GM19452 (cell line): ENCODE measurements around the gene AGR2.

Experiments
- ATAC-seq: cut with Tn5 transposase; IDR thresholded peaks from one replicate; pipeline ENCODE4 v1.9.1; 2021; ENCODE audit not compliant: unreplicated experiment

Gene AGR2

GRCh38 chr7:16813232-16813616, 8.4 kb upstream of the AGR2 start:
- ATAC-seq: no peak

DNA sequence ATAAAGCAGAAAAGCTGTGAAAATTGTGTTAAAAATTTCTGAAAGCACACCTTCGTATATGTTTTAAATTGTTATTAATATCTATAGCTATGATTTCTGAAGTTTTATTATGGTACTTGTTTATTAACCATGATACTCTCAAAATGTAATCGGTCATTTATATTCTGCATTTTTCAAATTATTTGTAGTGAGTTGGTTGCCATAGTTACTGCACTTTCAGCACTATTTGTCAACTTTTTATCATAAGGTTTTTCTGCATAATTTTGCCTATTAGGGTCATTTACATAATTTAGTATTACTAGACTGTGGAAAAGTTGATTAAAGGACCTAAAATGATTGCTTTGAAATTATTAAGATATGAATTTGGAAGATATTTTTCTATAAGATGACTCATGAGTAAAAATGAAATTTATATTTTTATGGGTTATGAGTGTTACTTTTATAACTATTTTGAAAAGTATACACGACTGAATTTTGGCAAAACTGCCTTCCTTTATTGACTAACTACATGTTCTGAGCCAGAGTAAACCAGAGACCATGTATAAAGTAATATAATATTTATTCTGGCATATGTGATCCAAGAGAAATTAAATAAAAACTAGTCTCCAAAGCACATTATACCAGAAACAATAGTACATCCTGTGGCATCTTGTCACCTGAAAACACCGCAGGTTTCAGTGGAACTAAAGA, 7.9 kb upstream of the AGR2 start:
- no peak for ATAC-seq

DNA sequence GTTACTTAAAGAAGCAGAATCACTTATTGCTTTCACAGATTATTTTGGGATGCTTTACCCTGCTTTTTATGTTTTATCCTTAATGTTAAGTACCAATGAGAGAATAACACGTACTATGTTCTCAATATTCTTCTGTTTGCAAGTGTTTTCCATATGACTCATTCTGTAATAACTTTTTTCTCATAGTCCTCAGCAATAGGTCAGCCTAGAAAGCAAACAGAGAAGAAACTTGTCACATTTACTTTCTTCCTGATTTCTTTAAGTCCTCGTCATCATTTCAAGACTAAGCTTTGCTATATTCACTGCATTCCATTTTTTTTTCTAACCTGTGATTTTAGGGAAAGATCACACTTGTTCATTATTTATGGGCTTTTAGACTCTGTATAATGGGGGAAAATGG, 6.8 kb upstream of the AGR2 start:
- no peak for ATAC-seq

DNA sequence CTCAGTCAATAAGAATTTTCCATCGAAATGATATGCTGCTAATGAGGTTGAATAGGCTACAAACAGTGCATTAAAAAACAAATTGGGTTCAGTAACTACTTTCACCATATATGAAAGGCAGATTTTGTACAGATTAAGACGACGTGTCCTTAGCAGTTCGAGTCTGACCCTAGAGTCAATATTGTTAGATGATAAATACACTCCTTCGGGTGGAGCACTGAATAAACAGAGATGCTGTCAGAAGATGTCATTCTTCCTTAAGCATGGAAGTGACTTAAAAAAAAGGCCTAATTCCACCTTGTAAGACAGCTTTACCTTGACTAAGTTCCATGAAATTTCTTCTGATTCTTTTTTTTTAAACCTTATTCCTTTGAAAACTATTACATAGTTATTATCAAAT, 5.8 kb upstream of the AGR2 start:
- ATAC-seq: no peak

GRCh38 chr7:16810112-16810511, 5.3 kb upstream of the AGR2 start:
- no peak for ATAC-seq

DNA sequence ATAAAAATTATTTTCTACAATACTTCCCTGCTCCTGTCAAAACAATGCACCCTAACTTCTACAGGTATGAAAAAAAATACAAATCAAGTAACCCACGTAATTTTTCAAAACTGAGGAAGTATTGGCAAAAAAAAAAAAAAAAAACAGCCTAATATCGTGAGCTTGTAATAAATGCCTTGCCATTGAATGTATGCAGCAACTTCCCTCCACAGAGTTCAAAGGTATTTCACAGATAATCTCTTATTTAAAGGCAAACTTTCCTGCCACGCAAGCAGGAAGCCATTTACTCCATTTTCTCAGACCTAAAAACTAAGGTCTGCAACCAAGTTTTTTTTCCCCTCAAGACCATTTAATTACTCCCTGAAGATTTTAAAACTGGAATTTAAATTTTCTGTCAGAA, 642 bp upstream of the AGR2 start:
- ATAC-seq: no peak

GRCh38 chr7:16803881-16804673, 722 bp downstream of the AGR2 start:
- no peak for ATAC-seq

DNA sequence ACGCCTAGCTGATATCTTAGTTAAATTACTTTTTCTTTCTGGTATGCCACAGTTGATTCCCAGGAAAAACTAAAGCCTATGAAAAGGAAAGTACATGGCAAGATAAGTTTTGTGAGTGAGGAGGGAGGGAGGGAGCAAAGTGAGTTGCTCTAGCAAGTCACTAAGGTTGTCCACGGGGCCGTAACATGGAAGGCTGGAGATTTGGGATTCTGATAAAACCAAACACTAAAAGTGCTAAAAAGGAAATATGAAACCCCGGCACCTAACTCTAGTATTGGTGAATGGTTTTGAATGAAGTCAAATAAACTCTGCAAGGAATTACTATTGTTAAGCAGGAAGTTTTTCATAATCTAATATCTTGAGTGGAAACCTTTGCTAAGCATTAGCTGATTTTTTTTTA, 1.7 kb downstream of the AGR2 start:
- no peak for ATAC-seq

DNA sequence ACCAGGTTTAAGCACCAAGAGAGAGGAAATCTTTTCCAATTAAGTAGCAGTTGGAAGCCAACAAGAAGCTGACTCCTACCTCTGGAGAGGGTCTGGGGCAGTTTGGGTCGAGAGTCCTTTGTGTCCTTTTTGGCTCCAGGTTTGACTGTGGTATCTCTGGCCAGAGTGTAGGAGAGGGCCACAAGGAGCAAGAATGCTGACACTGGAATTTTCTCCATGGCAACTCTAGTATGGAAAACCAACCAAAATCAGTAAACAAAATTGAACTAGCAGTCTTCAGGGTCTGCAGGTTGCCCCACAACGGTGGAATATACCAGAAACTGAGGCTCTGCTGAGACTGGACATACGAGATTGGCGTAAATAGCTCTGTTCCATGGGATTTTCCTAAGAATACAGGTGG, 3.2 kb downstream of the AGR2 start:
- no peak for ATAC-seq

- ATAC-seq: no peak
Observed at GRCh38 chr7:16801111-16801542, 3.7 kb downstream of the AGR2 start.

DNA sequence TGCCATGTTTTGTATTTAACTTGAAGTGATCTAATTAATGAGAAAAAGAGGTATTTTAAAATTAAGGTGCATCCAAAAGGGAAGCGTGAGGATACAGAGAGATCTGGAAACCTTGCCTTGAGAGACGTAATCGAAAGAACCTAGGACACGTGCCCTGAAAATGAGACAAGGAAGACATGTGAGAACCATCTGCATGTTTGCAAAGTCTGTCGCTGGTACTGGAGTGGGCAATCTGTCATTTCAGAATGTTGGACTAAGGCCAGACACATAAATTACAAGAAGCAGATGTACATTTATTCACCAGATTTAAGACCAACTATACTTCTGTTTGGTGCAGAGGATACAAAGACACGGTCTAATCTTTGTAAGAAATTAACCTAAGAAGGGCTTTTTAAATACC, 9.2 kb downstream of the AGR2 start:
- no peak for ATAC-seq

- no peak for ATAC-seq
Observed at GRCh38 chr7:16794986-16795385, 9.8 kb downstream of the AGR2 start.

DNA sequence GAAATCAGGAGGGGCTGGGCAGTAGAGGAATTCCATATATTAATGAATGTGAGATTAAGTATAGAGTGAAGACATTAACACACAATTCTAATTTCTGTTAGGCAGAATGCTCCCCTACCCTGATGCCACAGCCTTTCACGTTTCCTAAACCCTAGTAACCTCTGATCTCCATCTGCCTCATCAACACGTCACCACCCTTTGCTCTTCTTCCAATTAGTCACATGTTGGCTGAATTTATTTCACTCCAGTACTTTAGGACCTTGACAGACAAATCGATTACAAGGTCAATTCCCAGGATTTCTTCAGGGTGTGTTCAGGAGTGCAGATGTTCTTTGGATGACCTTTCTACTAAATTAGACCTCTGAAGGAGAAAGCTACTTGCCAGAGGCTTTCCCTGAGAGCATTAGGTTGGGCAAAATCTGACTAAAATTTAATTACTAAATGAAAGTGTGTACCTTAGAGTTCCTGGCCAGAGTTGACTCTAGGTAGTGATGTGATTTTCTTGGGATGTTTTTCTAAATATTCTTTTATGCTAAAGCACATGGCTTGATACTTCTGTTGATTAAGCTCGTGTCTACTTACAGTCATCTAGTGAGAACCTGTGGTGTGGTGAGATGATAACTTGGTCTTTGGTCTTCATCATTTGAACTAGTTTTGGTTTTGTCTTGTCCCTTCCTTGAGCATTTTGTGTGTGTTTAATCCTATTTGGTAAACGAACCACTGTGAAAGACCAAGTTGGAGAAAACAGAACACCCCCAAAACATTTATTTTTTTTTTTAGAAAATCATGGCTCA, 12.7 kb downstream of the AGR2 start:
- ATAC-seq: no peak

DNA sequence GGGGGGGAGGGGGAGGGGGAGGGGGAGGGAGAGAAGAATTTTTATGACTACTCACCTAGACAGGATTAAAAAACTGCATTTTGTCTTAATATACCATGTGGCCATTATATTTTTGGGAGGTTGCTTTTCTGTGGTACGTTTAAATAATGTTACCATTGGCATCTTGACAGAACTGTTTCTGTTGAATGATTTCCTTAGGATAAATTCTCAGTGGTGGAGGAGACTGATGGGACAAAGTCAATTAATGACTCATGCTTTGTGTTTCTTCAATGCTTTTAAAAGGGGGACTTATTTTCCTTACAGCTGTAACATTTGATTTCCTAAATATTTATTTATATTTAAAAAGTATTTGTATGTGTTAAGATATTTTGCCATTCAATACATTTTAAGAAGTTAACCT, 13.7 kb downstream of the AGR2 start:
- ATAC-seq: no peak

DNA sequence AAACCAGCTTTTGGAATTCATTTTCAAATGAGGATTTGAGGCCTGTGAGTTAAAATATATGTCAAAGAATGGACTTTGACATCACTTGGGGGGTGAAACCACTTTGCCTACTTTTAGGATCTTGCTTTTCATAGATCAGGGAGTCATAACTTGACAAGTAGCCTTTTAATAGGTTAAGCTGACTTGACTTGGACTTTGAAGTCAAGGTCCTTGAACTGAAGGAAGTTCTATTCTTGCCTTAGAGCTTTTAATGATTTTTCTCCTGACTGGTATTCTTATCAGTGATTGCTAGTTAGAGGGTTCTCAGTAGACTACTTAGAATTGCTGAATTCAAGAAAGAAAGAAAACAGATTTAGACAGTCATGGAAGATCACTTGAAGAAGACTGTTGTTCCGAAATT, 17.7 kb downstream of the AGR2 start:
- no peak for ATAC-seq

DNA sequence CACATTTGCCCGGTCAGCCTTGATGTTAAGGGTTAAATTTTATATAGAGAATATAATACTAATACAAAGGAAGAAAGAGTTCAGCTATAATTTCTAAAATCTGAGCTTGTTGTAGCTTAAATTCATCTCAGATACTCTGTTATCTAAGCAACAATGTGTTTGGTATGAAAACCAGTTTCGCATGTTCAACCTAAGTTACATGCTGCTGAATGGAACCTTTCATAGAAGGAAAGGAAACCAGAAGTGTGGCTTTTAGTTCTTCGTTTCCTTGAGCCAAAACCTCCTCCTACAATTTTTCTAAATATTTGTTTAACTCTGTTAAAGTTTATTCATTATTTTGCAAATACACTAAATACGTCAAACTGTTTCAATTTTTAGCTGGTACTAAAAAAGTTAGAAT, 18.5 kb downstream of the AGR2 start:
- no peak for ATAC-seq

- no peak for ATAC-seq
Observed at GRCh38 chr7:16785846-16786245, 19.0 kb downstream of the AGR2 start.

GRCh38 chr7:16785321-16785720, 19.5 kb downstream of the AGR2 start:
- ATAC-seq: no peak

- ATAC-seq: no peak
Observed at GRCh38 chr7:16780596-16780995, 24.2 kb downstream of the AGR2 start.

DNA sequence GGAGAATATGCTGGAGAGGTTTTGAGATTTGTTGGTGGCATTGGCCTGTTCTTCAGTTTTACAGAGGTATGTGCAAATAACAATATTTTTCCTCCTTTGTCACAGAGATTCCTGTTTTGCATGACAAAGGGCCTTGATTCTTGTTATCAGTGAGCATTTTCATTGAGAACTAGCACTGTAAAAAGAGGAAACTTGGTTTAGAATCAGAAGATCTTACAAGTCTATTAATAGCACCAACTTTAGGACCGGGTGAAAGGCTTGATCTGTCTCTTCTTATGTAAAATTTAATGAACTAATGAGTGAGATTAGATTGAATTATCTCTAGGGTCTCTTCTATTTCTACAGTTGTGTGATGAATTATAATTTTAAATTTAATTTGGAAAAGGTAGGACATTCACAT, 25.7 kb downstream of the AGR2 start:
- ATAC-seq: no peak

DNA sequence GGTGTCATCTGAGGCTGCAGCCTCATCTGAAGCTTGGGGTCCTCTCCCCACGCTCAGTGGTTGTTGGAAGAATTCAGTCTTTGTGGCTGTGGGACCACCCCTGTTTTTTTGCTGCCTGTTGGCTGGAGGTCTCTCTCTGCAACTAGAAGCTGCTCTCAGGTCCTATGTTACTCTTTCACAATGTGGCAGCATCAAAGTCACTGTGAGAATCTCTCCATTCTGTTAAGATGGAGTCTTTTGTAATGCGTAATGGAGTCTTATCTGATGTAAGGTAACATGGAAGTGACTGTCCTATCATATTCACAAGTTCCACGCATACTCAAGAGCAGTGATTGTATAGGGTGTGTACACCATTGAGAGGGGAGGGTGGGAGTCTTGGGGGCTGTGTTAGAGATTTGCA, 26.3 kb downstream of the AGR2 start:
- no peak for ATAC-seq

DNA sequence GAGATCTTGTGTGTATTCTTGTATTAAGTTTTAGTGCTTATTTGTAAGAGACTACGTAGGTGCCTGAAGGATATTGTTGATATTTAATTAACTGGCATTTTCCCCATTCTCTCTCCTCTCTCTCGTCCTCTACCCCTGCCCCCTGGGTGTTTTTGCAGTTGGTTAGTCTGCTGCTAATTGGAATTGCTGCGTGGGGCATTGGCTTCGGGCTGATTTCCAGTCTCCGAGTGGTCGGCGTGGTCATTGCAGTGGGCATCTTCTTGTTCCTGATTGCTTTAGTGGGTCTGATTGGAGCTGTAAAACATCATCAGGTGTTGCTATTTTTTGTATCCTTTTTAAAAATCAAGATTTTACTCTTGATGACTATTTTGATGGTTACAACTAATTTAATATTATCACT, 28.7 kb downstream of the AGR2 start:
- no peak for ATAC-seq
